Adipocyte (in vitro differentiated cells): ENCODE results near the gene PTPN22.

Experiments used
- DNase-seq: peaks from one replicate; pipeline ENCODE4 v3.0.0-alpha.2; 2015; ENCODE audit warnings: low read depth
- H3K27me3 ChIP-seq: replicated peaks from 2 replicates; pipeline ENCODE4 v1.7.0; 2013; ENCODE audit warnings: mild to moderate bottlenecking, low read length, moderate library complexity; ENCODE audit not compliant: control insufficient read depth, insufficient read depth
- H3K36me3 ChIP-seq: 2 replicates; pipeline ENCODE4 v1.7.0; 2013; ENCODE audit warnings: low read length, mild to moderate bottlenecking, moderate library complexity; ENCODE audit not compliant: control insufficient read depth, insufficient read depth, severe bottlenecking
- H3K4me1 ChIP-seq: 2 replicates; pipeline ENCODE4 v1.7.0; 2013; ENCODE audit warnings: mild to moderate bottlenecking, low read length, moderate library complexity; ENCODE audit not compliant: control insufficient read depth, insufficient read depth
- H3K4me3 ChIP-seq: 2 replicates; pipeline ENCODE4 v1.7.0; 2013; ENCODE audit warnings: mild to moderate bottlenecking, low read length, moderate library complexity
- H3K9ac ChIP-seq: 2 replicates; pipeline ENCODE4 v1.7.0; 2013; ENCODE audit warnings: mild to moderate bottlenecking, low read length, moderate library complexity
- H3K9me3 ChIP-seq: 2 replicates; pipeline ENCODE4 v1.7.0; 2013; ENCODE audit warnings: mild to moderate bottlenecking, low read length, moderate library complexity; ENCODE audit not compliant: control insufficient read depth

PTPN22 gene

DNA sequence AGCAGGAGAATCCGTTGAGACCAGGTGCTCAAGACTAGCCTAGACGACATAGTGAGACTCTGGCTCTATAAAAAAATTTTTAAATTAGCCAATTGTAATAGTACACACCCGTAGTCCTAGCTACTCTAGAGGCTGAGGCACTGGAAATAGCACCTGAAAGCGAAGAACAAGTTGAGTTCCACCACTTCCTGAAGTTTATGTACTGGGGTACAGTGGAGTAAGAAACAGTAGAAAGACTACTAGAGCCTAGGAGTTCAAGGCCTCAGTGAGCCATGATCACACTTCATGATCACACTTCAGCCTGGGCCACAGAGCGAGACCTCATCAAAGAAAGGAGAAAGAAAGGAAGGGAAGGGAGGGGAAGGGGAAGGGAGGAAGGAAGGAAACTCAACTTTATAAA lies 79.0 kb downstream of the PTPN22 start:
- H3K9ac ChIP-seq, result no peak overlapping the region
- H3K36me3 ChIP-seq, result peaks cover 16% of the 10 kb centered on the region
- H3K4me3 ChIP-seq, result no peak overlapping the region
- peaks cover 22% of the 10 kb centered on the region for H3K4me1 ChIP-seq
- H3K27me3 ChIP-seq, result no peaks in the 10 kb centered on the region
- DNase-seq, result no peak
- no peaks in the 10 kb centered on the region for H3K9me3 ChIP-seq

GRCh38 chr1:113788802-113789201 lies 82.7 kb downstream of the PTPN22 start:
- no peak overlapping the region for H3K4me3 ChIP-seq
- no peak for DNase-seq
- no peaks in the 10 kb centered on the region for H3K9me3 ChIP-seq
- peaks cover 29% of the 10 kb centered on the region for H3K4me1 ChIP-seq
- H3K36me3 ChIP-seq, result peaks cover 3% of the 10 kb centered on the region
- no peak overlapping the region for H3K9ac ChIP-seq
- H3K27me3 ChIP-seq, result no peaks in the 10 kb centered on the region

- Histone ChIP-seq H3K36me3 (peaks cover 3% of the 10 kb centered on the region), H3K4me1 (peaks cover 36% of the 10 kb centered on the region), H3K4me3 (no peak overlapping the region), H3K9me3 (no peaks in the 10 kb centered on the region), H3K27me3 (no peaks in the 10 kb centered on the region), H3K9ac (no peak overlapping the region)
- no peak for DNase-seq
Measured at GRCh38 chr1:113787663-113788062, 83.8 kb downstream of the PTPN22 start.

- Histone ChIP-seq H3K36me3 (peaks cover 3% of the 10 kb centered on the region), H3K4me3 (no peak overlapping the region), H3K4me1 (peaks cover 42% of the 10 kb centered on the region), H3K9ac (no peak overlapping the region), H3K27me3 (no peaks in the 10 kb centered on the region), H3K9me3 (no peaks in the 10 kb centered on the region)
- no peak for DNase-seq
Measured at GRCh38 chr1:113786069-113786468, 85.4 kb downstream of the PTPN22 start.

- Histone ChIP-seq H3K9me3 (no peaks in the 10 kb centered on the region), H3K4me1 (peaks cover 42% of the 10 kb centered on the region), H3K36me3 (no peaks in the 10 kb centered on the region), H3K27me3 (no peaks in the 10 kb centered on the region), H3K4me3 (no peak overlapping the region), H3K9ac (no peak overlapping the region)
- DNase-seq, result no peak
Measured at GRCh38 chr1:113784104-113784779, 87.3 kb downstream of the PTPN22 start.

DNA sequence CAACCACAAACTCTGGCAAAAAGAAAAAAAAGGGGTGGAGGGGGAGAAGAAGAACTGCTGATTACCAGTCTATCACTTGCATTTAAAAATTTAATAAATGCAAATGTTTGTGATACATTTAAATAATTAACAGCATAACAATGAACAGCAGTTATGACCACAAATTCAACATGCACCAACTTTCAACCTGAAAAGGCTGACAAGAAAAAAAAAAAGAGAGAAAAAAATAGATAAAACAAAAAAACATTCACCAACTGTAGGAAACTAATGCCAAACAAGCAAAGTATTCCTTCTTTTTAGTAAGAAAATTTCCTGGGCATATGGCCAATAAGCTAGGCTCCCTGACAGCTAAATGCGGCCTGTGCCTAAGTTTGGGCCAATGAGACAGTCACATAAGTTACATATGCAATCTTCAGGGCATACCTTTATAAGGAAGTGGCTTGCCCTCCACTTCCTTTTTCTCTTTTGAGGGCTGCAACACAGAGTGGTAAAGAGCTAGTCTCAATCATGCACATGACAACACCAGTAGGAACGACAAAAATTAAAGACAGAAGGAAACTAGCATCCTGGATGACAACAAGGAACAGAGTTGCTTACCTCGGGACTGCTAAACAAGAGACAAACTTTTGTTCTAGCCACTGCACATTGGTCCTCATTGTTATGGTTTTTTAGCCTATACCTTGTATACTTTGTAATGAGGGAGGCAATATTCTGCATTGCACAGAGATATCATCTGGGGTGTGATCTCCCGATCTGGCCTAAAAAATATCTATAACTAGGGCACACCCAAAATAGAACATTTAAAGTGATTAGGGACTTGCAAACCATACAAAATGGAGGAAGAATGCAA lies 88.0 kb downstream of the PTPN22 start:
- Histone ChIP-seq H3K9me3 (no peaks in the 10 kb centered on the region), H3K4me1 (peaks cover 39% of the 10 kb centered on the region)
- DNase-seq, result peak; percentile 67

DNA sequence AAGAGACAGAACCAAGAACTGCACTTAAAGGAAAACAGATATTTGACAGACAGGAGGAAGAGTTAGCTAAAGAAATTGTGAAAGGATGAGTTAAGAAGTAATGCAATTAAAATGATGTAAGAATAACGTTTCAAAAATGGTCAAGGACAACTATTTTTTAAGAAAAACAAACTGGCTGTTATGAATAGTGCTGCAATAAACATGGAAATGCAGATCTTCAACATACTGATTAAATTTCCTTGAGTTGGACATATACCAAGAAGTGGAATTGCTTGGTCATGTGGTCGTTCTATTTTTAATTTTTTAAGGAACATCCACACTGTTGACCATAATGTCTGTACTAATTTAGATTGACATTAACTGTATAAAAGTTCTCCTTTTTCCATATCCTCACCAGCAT lies 89.1 kb downstream of the PTPN22 start:
- peak; percentile 62 for DNase-seq

More for the DNA sequence above, 88.0 kb downstream of the PTPN22 start:
- no peak overlapping the region for H3K4me3 ChIP-seq
- no peaks in the 10 kb centered on the region for H3K36me3 ChIP-seq
- peak overlapping the region; percentile 14 for H3K9ac ChIP-seq
- H3K27me3 ChIP-seq, result no peaks in the 10 kb centered on the region

DNA sequence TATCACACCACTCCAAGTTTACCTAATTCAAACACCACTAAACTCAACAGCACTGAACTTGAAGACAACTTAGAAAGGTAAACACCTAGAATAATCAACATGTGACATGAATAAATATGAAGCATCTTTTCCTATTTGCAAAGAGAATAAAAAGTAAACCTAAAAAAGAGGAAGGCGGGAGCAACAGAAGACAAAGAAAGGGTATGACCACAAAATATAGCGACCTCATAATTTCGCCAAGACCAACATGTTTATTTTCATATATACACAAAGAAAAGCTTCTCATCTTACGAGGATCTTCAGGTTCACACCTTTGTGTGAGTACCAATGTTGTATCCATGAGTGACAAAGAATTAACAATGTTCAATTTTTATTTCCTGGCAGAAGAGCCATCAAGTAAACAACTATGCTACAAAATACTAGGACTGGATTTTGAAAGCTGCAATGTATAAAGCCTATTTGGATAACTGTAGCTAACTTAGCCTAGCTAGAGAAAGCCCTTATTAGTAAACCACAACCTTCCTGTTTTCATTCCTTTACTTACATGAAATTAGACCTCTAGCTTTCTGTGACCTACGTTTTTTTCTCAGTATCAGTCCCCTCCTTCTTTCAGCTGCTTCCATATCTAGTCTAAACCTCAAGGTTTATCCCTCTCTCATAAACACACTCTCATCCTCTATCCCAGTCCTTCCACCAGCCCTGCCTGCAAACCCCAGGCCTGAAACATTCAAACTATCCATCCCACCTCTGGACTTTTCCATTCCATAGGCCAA lies 91.0 kb downstream of the PTPN22 start:
- no peaks in the 10 kb centered on the region for H3K9me3 ChIP-seq
- H3K4me1 ChIP-seq, result peaks cover 26% of the 10 kb centered on the region
- no peak for DNase-seq
- no peak overlapping the region for H3K9ac ChIP-seq
- H3K4me3 ChIP-seq, result no peak overlapping the region
- peaks cover 19% of the 10 kb centered on the region for H3K36me3 ChIP-seq
- H3K27me3 ChIP-seq, result no peaks in the 10 kb centered on the region

More for the DNA sequence above, 89.1 kb downstream of the PTPN22 start:
- Histone ChIP-seq H3K4me1 (peaks cover 30% of the 10 kb centered on the region), H3K27me3 (no peaks in the 10 kb centered on the region), H3K9me3 (no peaks in the 10 kb centered on the region), H3K36me3 (peaks cover under 1% of the 10 kb centered on the region), H3K4me3 (peak overlapping the region; percentile 13), H3K9ac (no peak overlapping the region)

- Histone ChIP-seq H3K9ac (no peak overlapping the region), H3K36me3 (peaks cover 19% of the 10 kb centered on the region), H3K27me3 (no peaks in the 10 kb centered on the region), H3K4me1 (peaks cover 26% of the 10 kb centered on the region), H3K9me3 (no peaks in the 10 kb centered on the region), H3K4me3 (no peak overlapping the region)
- no peak for DNase-seq
Measured at GRCh38 chr1:113779542-113779941, 92.0 kb downstream of the PTPN22 start.

DNA sequence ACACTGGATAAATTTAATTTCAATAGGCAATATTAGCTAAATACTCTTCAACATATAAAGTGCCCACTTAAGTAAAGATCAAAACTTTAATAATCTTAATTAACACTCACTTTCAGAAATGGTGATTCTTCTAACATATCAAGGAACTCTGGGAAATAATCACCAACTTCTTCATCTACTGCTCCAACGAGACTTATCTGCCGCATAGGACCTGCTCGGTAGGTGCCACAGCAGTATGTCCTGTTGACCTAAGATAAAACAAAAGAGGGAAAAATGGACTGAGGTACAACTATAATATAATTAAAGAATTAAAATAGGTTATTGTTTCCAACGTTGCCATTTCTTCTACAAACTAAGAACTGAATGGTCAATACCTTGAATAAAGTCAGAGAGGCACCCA lies 94.0 kb downstream of the PTPN22 start:
- Histone ChIP-seq H3K4me3 (no peak overlapping the region), H3K9me3 (no peaks in the 10 kb centered on the region), H3K36me3 (peaks cover 22% of the 10 kb centered on the region), H3K4me1 (peaks cover 10% of the 10 kb centered on the region), H3K27me3 (no peaks in the 10 kb centered on the region), H3K9ac (no peak overlapping the region)
- no peak for DNase-seq

GRCh38 chr1:113770031-113770430 lies 101.5 kb downstream of the PTPN22 start:
- no peak overlapping the region for H3K4me3 ChIP-seq
- peaks cover 28% of the 10 kb centered on the region for H3K36me3 ChIP-seq
- H3K4me1 ChIP-seq, result peaks cover 11% of the 10 kb centered on the region
- no peak for DNase-seq
- H3K9me3 ChIP-seq, result no peaks in the 10 kb centered on the region
- H3K27me3 ChIP-seq, result no peaks in the 10 kb centered on the region
- no peak overlapping the region for H3K9ac ChIP-seq
